ENCODE results near the gene PLPPR1. TPM values are rescaled to one million over a fixed set of nuclear protein-coding genes. Genes with fewer than 3 reads are reported as not detected.

Gene PLPPR1
- total and polyA plus RNA-seq, 2 of the 4 experiments (the other 2 are of a cell fraction): not detected

DNA sequence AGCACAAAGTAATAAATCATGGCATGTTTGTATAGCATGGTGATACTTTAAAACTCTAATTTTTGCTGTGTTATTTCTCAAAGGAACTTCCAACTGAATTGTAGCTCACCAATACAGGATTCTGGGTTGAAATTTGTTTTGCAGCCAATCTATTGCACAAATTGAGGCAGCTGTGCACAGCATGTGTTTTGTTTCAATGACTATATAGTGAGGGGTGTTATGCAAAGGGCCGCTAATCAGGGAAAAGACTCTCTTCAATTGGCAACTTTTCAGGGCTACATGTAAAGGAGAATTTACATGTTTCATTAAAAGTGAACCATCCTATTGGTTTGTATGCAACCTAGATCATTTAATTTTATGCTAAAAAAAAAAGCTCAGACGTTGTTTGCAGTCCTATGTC lies 44.6 kb downstream of the PLPPR1 start:
- Histone ChIP-seq H3K4me1 (ENCODE audit: control insufficient read depth, insufficient read depth, low read length) (no peaks in the 10 kb centered on the region), H3K36me3 (ENCODE audit: control insufficient read depth, insufficient read depth, low read length) (no peaks in the 10 kb centered on the region), H2AK9ac (replicated peaks; ENCODE audit: low read depth, low read length, poor library complexity) (no peak overlapping the region), H3K9me1 (ENCODE audit: insufficient read depth, low read length) (no peaks in the 10 kb centered on the region), H3K23ac (ENCODE audit: low read depth, low read length) (no peak overlapping the region), H3K4ac (ENCODE audit: low read depth, low read length) (no peak overlapping the region), H2BK15ac (ENCODE audit: low read depth, low read length) (no peak overlapping the region), H2AFZ (replicated peaks; ENCODE audit: low read length, poor library complexity) (no peak overlapping the region), H2AK5ac (ENCODE audit: low read depth, low read length) (no peak overlapping the region), H3K18ac (ENCODE audit: low read depth, low read length) (no peak overlapping the region), H4K91ac (ENCODE audit: insufficient read depth, low read depth, low read length) (no peak overlapping the region), H3K27ac (ENCODE audit: insufficient read depth, low read length) (no peak overlapping the region), H2BK120ac (ENCODE audit: low read depth, low read length) (no peak overlapping the region), H4K20me1 (ENCODE audit: insufficient read depth, low read length) (no peaks in the 10 kb centered on the region), H4K5ac (ENCODE audit: low read depth, low read length) (no peak overlapping the region), H3K79me1 (ENCODE audit: low read depth in 1 of 2, low read length in 2 of 2) (no peaks in the 10 kb centered on the region), H2BK5ac (ENCODE audit: low read depth, low read length, poor library complexity, severe bottlenecking) (no peak overlapping the region), H3K14ac (replicated peaks; ENCODE audit: low read depth, low read length) (no peak overlapping the region), H3K4me3 (ENCODE audit: insufficient read depth, low read depth, low read length) (no peak overlapping the region), H3K9me3 (ENCODE audit: control insufficient read depth, insufficient read depth, low read length) (peaks cover 8% of the 10 kb centered on the region), H4K8ac (ENCODE audit: low read depth in 2 of 2, low read length in 2 of 2) (no peak overlapping the region), H3K4me2 (ENCODE audit: low read depth, low read length) (no peak overlapping the region), H3K9ac (ENCODE audit: low read depth, low read length) (no peak overlapping the region), H3K56ac (ENCODE audit: extremely low read depth, insufficient read depth, low read length) (no peak overlapping the region), H2BK20ac (ENCODE audit: low read depth, low read length) (no peak overlapping the region), H3K27me3 (ENCODE audit: control insufficient read depth, insufficient read depth, low read length) (no peaks in the 10 kb centered on the region)
- dilution Hi-C loops (cut with HindIII; ENCODE audit: low sequenced_read_pairs, unreplicated experiment) (no loop called here), in situ Hi-C loops (cut with MboI; ENCODE audit: low sequenced_read_pairs) (no loop called here), intact Hi-C loops (cut with micrococcal nuclease) (no loop called here)
- no TSS peak for BruUV-seq (replicated peaks)
- DNase-seq (no peak), ATAC-seq (ENCODE audit: low read depth) (no peak)
- ChIA-PET POLR2A (ENCODE audit: unreplicated experiment) (no interaction called here), CTCF (no interaction called here)
- WGBS, 2 experiments (ENCODE audit: extremely low coverage in 2 of 2, insufficient read length in 1 of 2): no CpG with 5 or more reads among the region's 2 CpGs
- no peak for TF ChIP-seq RAD21 (IDR thresholded peaks at IDR 0.05; ENCODE audit: low read length)
- TF ChIP-seq CHD1 (IDR thresholded peaks at IDR 0.05; ENCODE audit: low read depth, low read length): no peak
- TF ChIP-seq, protein P1, sequence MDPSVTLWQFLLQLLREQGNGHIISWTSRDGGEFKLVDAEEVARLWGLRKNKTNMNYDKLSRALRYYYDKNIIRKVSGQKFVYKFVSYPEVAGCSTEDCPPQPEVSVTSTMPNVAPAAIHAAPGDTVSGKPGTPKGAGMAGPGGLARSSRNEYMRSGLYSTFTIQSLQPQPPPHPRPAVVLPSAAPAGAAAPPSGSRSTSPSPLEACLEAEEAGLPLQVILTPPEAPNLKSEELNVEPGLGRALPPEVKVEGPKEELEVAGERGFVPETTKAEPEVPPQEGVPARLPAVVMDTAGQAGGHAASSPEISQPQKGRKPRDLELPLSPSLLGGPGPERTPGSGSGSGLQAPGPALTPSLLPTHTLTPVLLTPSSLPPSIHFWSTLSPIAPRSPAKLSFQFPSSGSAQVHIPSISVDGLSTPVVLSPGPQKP (IDR thresholded peaks at IDR 0.05; ENCODE audit: borderline replicate concordance, low read depth, low read length): no peak
- TF ChIP-seq, protein P2, sequence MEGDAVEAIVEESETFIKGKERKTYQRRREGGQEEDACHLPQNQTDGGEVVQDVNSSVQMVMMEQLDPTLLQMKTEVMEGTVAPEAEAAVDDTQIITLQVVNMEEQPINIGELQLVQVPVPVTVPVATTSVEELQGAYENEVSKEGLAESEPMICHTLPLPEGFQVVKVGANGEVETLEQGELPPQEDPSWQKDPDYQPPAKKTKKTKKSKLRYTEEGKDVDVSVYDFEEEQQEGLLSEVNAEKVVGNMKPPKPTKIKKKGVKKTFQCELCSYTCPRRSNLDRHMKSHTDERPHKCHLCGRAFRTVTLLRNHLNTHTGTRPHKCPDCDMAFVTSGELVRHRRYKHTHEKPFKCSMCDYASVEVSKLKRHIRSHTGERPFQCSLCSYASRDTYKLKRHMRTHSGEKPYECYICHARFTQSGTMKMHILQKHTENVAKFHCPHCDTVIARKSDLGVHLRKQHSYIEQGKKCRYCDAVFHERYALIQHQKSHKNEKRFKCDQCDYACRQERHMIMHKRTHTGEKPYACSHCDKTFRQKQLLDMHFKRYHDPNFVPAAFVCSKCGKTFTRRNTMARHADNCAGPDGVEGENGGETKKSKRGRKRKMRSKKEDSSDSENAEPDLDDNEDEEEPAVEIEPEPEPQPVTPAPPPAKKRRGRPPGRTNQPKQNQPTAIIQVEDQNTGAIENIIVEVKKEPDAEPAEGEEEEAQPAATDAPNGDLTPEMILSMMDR (conservative IDR thresholded peaks at IDR 0.05; ENCODE audit: low read depth, low read length): no peak
- no peak for TF ChIP-seq RCOR1 (IDR thresholded peaks at IDR 0.05; ENCODE audit: insufficient replicate concordance, low read length)
- no peak for TF ChIP-seq POLR2A (IDR thresholded peaks at IDR 0.05; ENCODE audit: low read depth, low read length)
- TF ChIP-seq, protein P3, sequence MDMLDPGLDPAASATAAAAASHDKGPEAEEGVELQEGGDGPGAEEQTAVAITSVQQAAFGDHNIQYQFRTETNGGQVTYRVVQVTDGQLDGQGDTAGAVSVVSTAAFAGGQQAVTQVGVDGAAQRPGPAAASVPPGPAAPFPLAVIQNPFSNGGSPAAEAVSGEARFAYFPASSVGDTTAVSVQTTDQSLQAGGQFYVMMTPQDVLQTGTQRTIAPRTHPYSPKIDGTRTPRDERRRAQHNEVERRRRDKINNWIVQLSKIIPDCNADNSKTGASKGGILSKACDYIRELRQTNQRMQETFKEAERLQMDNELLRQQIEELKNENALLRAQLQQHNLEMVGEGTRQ (IDR thresholded peaks at IDR 0.05; ENCODE audit: low read depth, low read length): no peak
- TF ChIP-seq MAFK (IDR thresholded peaks at IDR 0.05; ENCODE audit: low read depth, low read length): no peak
- no peak for TF ChIP-seq MAZ (IDR thresholded peaks at IDR 0.05; ENCODE audit: borderline replicate concordance, low read depth, low read length)
- TF ChIP-seq FOS (IDR thresholded peaks at IDR 0.05; ENCODE audit: low read depth, low read length): no peak
- TF ChIP-seq CEBPB (IDR thresholded peaks at IDR 0.05; ENCODE audit: low read depth, low read length): no peak
- no peak for TF ChIP-seq SMC3 (IDR thresholded peaks at IDR 0.05; ENCODE audit: low read depth, low read length)
- TF ChIP-seq RFX5 (IDR thresholded peaks at IDR 0.05; ENCODE audit: low read depth, low read length): no peak
- TF ChIP-seq NFE2L2 (IDR thresholded peaks at IDR 0.05; ENCODE audit: low read depth, low read length): no peak
